Measurements from ENCODE around the gene SPINT2.

The SPINT2 gene

GRCh38 chr19:38270587-38271167 lies 6.3 kb downstream of the SPINT2 start:
- no peak for DNase-seq

- DNase-seq = no peak
These were observed 9.1 kb downstream of the SPINT2 start for GRCh38 chr19:38273499-38273898.

GRCh38 chr19:38274739-38275138 lies 10.4 kb downstream of the SPINT2 start:
- DNase-seq = no peak

GRCh38 chr19:38276942-38277517 lies 12.7 kb downstream of the SPINT2 start:
- no peak for DNase-seq

- no peak for DNase-seq
These were observed 13.2 kb downstream of the SPINT2 start for GRCh38 chr19:38277549-38277948.

GRCh38 chr19:38277969-38278680 lies 13.8 kb downstream of the SPINT2 start:
- DNase-seq = no peak

GRCh38 chr19:38278751-38279150 lies 14.4 kb downstream of the SPINT2 start:
- no peak for DNase-seq

- no peak for DNase-seq
These were observed 15.9 kb downstream of the SPINT2 start for GRCh38 chr19:38280030-38280921.

GRCh38 chr19:38281811-38282566 lies 17.6 kb downstream of the SPINT2 start:
- no peak for DNase-seq

GRCh38 chr19:38283271-38283670 lies 18.9 kb downstream of the SPINT2 start:
- DNase-seq = no peak

GRCh38 chr19:38284422-38284821 lies 20.0 kb downstream of the SPINT2 start:
- no peak for DNase-seq

- DNase-seq = no peak
These were observed 21.2 kb downstream of the SPINT2 start for GRCh38 chr19:38285567-38285966.

- no peak for DNase-seq
These were observed 23.2 kb downstream of the SPINT2 start for GRCh38 chr19:38287604-38288003.

- DNase-seq = no peak
These were observed 23.9 kb downstream of the SPINT2 start for GRCh38 chr19:38288123-38288855.

GRCh38 chr19:38289955-38290354 lies 25.6 kb downstream of the SPINT2 start:
- DNase-seq = no peak

- DNase-seq = no peak
These were observed 26.3 kb downstream of the SPINT2 start for GRCh38 chr19:38290631-38291147.

GRCh38 chr19:38291855-38292254 lies 27.5 kb downstream of the SPINT2 start:
- DNase-seq = no peak

GRCh38 chr19:38293281-38293680 lies 28.9 kb downstream of the SPINT2 start:
- no peak for DNase-seq

GRCh38 chr19:38294090-38294489 lies 29.7 kb downstream of the SPINT2 start:
- no peak for DNase-seq

- DNase-seq = no peak
These were observed 34.7 kb downstream of the SPINT2 start for GRCh38 chr19:38298821-38299680.

Data from CD4-positive, alpha-beta T cell treated with Interleukin-10 for 1 hour (primary cell).